K562 (cell line): Measurements from ENCODE around the gene MAPRE2. TPM values are rescaled to one million over a fixed set of nuclear protein-coding genes. Genes with fewer than 3 reads are reported as not detected.
A peak's percentile ranks its signal among the peaks of the same experiment; 100 is the strongest.

Experiments
- ATF1 ChIP-seq, 2 experiments: fragments of 450-650 bp in 1 of 2; IDR thresholded peaks; 2 replicates each; pipeline ENCODE4 v1.6.1; 2016; ENCODE audit warnings: missing compliant biosample characterization in 1 of 2, missing genetic modification characterization in 1 of 2
- COPS2 ChIP-seq: fragments of 450-650 bp; conservative IDR thresholded peaks from 2 replicates; pipeline ENCODE4 v1.6.1; 2016; ENCODE audit warnings: mild to moderate bottlenecking, moderate library complexity
- FIP1L1 ChIP-seq: fragments of 200-400 bp; formaldehyde crosslinking; IDR thresholded peaks from 2 replicates; pipeline ENCODE4 v1.6.1; 2018; ENCODE audit warnings: mild to moderate bottlenecking, low read depth, low read length; ENCODE audit not compliant: poor library complexity, severe bottlenecking
- HSF4 ChIP-seq: fragments of 250-450 bp; sonication (Bioruptor Pico); IDR thresholded peaks from 2 replicates; pipeline ENCODE4 v2.1.2; 2022; ENCODE audit warnings: mild to moderate bottlenecking, moderate library complexity, borderline replicate concordance
- JUN ChIP-seq, 2 experiments: sonication (generic) in 1 of 2; formaldehyde crosslinking in 1 of 2; IDR thresholded peaks; 2 replicates each; pipeline versions ENCODE4 v1.6.1 to v1.8.0; 2012 to 2022; ENCODE audit warnings: borderline replicate concordance in 2 of 2, mild to moderate bottlenecking in 2 of 2, improper control_type of control experiment in 1 of 2, low read depth in 1 of 2, low read length in 1 of 2, missing genetic modification reagents in 1 of 2
- KAT8 ChIP-seq: fragments of 450-650 bp; IDR thresholded peaks from 2 replicates; pipeline ENCODE4 v1.6.1; 2016; ENCODE audit warnings: low read depth, mild to moderate bottlenecking
- KLF16 ChIP-seq: IDR thresholded peaks from 2 replicates; pipeline ENCODE4 v1.6.1; 2016; ENCODE audit warnings: antibody characterized with exemption
- MAFG ChIP-seq: fragments of 450-650 bp; conservative IDR thresholded peaks from 2 replicates; pipeline ENCODE4 v1.6.1; 2016; ENCODE audit warnings: missing genetic modification characterization, missing compliant biosample characterization
- MTA2 ChIP-seq: fragments of 450-650 bp; IDR thresholded peaks from 2 replicates; pipeline ENCODE4 v1.6.1; 2016; ENCODE audit warnings: low read depth
- NELFE ChIP-seq: IDR thresholded peaks from 2 replicates; pipeline ENCODE4 v1.6.1; 2011; ENCODE audit warnings: mild to moderate bottlenecking; ENCODE audit not compliant: insufficient read depth, insufficient read length
- NR2F6 ChIP-seq: fragments of 450-650 bp; formaldehyde crosslinking; IDR thresholded peaks from 2 replicates; pipeline ENCODE4 v1.4.0; 2020; ENCODE audit warnings: mild to moderate bottlenecking
- NUFIP1 ChIP-seq: fragments of 450-650 bp; IDR thresholded peaks from 2 replicates; pipeline ENCODE4 v1.6.1; 2018; ENCODE audit not compliant: partially characterized antibody
- TAF7 ChIP-seq: fragments of 450-650 bp; IDR thresholded peaks from 2 replicates; pipeline ENCODE4 v1.6.1; 2016; ENCODE audit warnings: missing genetic modification characterization, missing compliant biosample characterization
- TGIF2 ChIP-seq: sonication (generic); formaldehyde crosslinking; IDR thresholded peaks from 2 replicates; pipeline ENCODE4 v1.8.1; 2022; ENCODE audit warnings: mild to moderate bottlenecking, missing genetic modification reagents, moderate library complexity
- YY1 ChIP-seq, 3 experiments: IDR thresholded peaks; 2 replicates each; pipeline ENCODE4 v1.6.1; 2011; ENCODE audit warnings: low read length in 2 of 3, mild to moderate bottlenecking in 2 of 3, moderate library complexity in 2 of 3, borderline replicate concordance in 1 of 3, control low read depth in 1 of 3, low read depth in 1 of 3; ENCODE audit not compliant: insufficient read depth in 3 of 3, insufficient replicate concordance in 2 of 3, control insufficient read depth in 1 of 3, insufficient read length in 1 of 3; ENCODE audit errors: extremely low read depth in 1 of 3
- ZEB2 ChIP-seq: fragments of 450-650 bp; IDR thresholded peaks from 2 replicates; pipeline ENCODE4 v1.6.1; 2016
- ZKSCAN1 ChIP-seq: fragments of 150-350 bp; IDR thresholded peaks from 2 replicates; pipeline ENCODE4 v1.6.1; 2016; ENCODE audit warnings: low read depth, low read length
- ZNF444 ChIP-seq: fragments of 250-450 bp; sonication (Bioruptor Pico); IDR thresholded peaks from 2 replicates; pipeline ENCODE4 v1.4.0; 2020; ENCODE audit warnings: mild to moderate bottlenecking, moderate library complexity
- ZNF830 ChIP-seq: fragments of 250-450 bp; sonication (Bioruptor Pico); IDR thresholded peaks from 2 replicates; pipeline ENCODE4 v1.5.0; 2021; ENCODE audit warnings: mild to moderate bottlenecking
- polyA plus RNA-seq, 8 experiments: library from polyadenylated mRNA; depleted of rRNA in 4 of 8; stranded (reverse) in 5 of 8; unstranded in 3 of 8; fragments of >200 nt; fragmentation: Nextera tagmentation in 2 of 8; fragmentation: Illumina TruSeq in 1 of 8; extraction: Ambion mirVana in 2 of 8; extraction: Trizol in 1 of 8; gene quantifications; 2 replicates each; pipeline versions ENCODE4 v1.2.1 to v1.2.3, GENCODE V29; 2011 to 2014; ENCODE audit warnings: inconsistent platforms in 1 of 8, missing spikeins in 1 of 8
- total RNA-seq, 7 experiments: library from RNA; depleted of rRNA in 6 of 7; stranded (reverse); fragments of >200 nt in 6 of 7; fragmentation: Illumina TruSeq in 2 of 7; extraction: Trizol in 2 of 7; gene quantifications; 2 replicates each; pipeline versions ENCODE4 v1.2.1 to v1.2.3, GENCODE V29; 2011 to 2021; ENCODE audit warnings: low replicate concordance in 1 of 7
- TF ChIP-seq, protein P1 (sequence below), 3 experiments: fragments of 200-800 bp in 1 of 3; sonication (Bioruptor generic) in 1 of 3; sonication (generic) in 1 of 3; formaldehyde crosslinking in 1 of 3; IDR thresholded peaks; 2 replicates each; pipeline versions ENCODE4 v1.6.1 to v1.8.0; 2016 to 2022; ENCODE audit warnings: mild to moderate bottlenecking in 2 of 3, missing compliant biosample characterization in 2 of 3, missing genetic modification characterization in 2 of 3, missing genetic modification reagents in 1 of 3
- TF ChIP-seq, protein P2 (sequence below): fragments of 450-650 bp; IDR thresholded peaks from 2 replicates; pipeline ENCODE4 v1.6.1; 2016; ENCODE audit warnings: mild to moderate bottlenecking
- TF ChIP-seq, protein P3 (sequence below): fragments of 250-450 bp; sonication (Bioruptor Pico); IDR thresholded peaks from 2 replicates; pipeline ENCODE4 v1.8.0; 2021; ENCODE audit warnings: borderline replicate concordance, mild to moderate bottlenecking, moderate library complexity; ENCODE audit not compliant: poor library complexity, severe bottlenecking

MAPRE2 gene
- total and polyA plus RNA-seq, 9 of the 15 experiments (the other 6 are each of a cell fraction or from before 2014, with no cell fraction given): 32.3 to 70.7 (median 40.7) TPM

DNA sequence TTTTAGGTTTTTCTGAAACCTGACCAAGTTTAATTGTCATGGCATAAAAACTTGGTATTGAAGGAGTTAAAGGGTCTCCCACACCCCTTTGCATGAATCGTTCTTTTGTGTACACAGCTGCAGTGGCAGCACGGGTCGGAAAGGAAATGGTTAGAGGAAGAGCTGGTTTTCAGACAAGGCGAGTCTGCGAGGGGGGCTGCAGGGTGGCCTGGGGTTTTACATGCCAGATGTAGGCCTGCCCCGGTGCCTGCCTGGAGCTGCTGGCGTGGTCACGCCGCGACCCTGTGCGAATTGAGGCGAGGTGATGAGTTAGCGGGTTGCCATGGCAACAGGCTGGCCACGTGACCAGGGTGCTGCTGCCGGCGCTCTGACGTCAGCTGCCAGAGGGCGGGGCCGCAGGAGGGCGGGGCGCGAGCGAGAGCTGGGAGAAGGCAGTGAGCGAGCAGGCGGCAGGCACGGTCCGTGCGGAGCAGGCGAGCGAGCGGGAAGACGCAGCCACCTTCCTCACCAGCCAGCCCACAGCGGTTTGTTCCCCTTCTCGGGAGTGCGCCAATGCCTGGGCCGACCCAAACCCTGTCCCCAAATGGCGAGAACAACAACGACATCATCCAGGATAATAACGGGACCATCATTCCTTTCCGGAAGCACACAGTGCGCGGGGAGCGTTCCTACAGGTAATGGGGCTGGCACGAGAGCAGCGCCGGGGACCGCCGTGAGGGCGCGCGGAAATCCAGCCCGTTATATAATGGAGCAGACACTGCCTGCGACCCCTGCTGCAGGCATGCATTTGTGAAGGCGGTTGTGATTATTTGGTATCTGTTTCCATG lies at the start of gene MAPRE2 (continued):
- TF ChIP-seq ZNF444 (CRISPR knock-in tag): peak; percentile 51; the same call in 1 of the 2 replicates
- TF ChIP-seq NUFIP1: peak; percentile 25
- peak; percentile 83 for TF ChIP-seq JUN (IDR thresholded peaks at IDR 0.05; ENCODE audit: borderline replicate concordance, low read depth, low read length)
- peak; percentile 88; the same call in 1 of the 2 replicates for TF ChIP-seq JUN (CRISPR knock-in tag; IDR thresholded peaks at IDR 0.05; ENCODE audit: borderline replicate concordance)
- no peak for TF ChIP-seq KAT8
- TF ChIP-seq HSF4 (CRISPR knock-in tag): no peak
- TF ChIP-seq NELFE: no peak
- TF ChIP-seq TAF7 (tag): 0 out of 2 replicates have a peak, but pooled peaks have one; percentile 17
- peak; percentile 58 for TF ChIP-seq MAFG (tag)
- TF ChIP-seq YY1 (IDR thresholded peaks at IDR 0.05; ENCODE audit: borderline replicate concordance in 1 of 3, control insufficient read depth in 1 of 3, extremely low read depth in 1 of 3, insufficient read depth in 3 of 3, insufficient read length in 1 of 3, insufficient replicate concordance in 2 of 3, low read depth in 1 of 3, low read length in 2 of 3): peak in 1 of 3 experiments; percentile 31
- TF ChIP-seq NR2F6 (CRISPR knock-in tag): 0 out of 2 replicates have a peak, but pooled peaks have one; percentile 73
- TF ChIP-seq KLF16: no peak
- TF ChIP-seq ZEB2: peak; percentile 73
- peak; percentile 79 for TF ChIP-seq FIP1L1
- TF ChIP-seq, protein P1, sequence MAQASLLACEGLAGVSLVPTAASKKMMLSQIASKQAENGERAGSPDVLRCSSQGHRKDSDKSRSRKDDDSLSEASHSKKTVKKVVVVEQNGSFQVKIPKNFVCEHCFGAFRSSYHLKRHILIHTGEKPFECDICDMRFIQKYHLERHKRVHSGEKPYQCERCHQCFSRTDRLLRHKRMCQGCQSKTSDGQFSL (CRISPR knock-in tag; IDR thresholded peaks at IDR 0.05): peak; percentile 75
- TF ChIP-seq, protein P1 (tag; IDR thresholded peaks at IDR 0.05): no peak
- TF ChIP-seq, protein P2, sequence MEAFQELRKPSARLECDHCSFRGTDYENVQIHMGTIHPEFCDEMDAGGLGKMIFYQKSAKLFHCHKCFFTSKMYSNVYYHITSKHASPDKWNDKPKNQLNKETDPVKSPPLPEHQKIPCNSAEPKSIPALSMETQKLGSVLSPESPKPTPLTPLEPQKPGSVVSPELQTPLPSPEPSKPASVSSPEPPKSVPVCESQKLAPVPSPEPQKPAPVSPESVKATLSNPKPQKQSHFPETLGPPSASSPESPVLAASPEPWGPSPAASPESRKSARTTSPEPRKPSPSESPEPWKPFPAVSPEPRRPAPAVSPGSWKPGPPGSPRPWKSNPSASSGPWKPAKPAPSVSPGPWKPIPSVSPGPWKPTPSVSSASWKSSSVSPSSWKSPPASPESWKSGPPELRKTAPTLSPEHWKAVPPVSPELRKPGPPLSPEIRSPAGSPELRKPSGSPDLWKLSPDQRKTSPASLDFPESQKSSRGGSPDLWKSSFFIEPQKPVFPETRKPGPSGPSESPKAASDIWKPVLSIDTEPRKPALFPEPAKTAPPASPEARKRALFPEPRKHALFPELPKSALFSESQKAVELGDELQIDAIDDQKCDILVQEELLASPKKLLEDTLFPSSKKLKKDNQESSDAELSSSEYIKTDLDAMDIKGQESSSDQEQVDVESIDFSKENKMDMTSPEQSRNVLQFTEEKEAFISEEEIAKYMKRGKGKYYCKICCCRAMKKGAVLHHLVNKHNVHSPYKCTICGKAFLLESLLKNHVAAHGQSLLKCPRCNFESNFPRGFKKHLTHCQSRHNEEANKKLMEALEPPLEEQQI: no peak
- TF ChIP-seq ZNF830 (CRISPR knock-in tag): 0 out of 2 replicates have a peak, but pooled peaks have one; percentile 44
- TF ChIP-seq ZKSCAN1: peak; percentile 49; the same call in 1 of the 2 replicates
- TF ChIP-seq, protein P3, sequence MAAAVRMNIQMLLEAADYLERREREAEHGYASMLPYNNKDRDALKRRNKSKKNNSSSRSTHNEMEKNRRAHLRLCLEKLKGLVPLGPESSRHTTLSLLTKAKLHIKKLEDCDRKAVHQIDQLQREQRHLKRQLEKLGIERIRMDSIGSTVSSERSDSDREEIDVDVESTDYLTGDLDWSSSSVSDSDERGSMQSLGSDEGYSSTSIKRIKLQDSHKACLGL: peak; percentile 7
- no peak for TF ChIP-seq MTA2
- TF ChIP-seq COPS2: no peak
- no peak for TF ChIP-seq TGIF2 (CRISPR knock-in tag)
- TF ChIP-seq ATF1 (CRISPR knock-in tag; IDR thresholded peaks at IDR 0.05): peak; percentile 81
- TF ChIP-seq ATF1 (tag; IDR thresholded peaks at IDR 0.05): peak; percentile 96
